Measurements from ENCODE around the gene CASP2.

- TF ChIP-seq, protein P1, sequence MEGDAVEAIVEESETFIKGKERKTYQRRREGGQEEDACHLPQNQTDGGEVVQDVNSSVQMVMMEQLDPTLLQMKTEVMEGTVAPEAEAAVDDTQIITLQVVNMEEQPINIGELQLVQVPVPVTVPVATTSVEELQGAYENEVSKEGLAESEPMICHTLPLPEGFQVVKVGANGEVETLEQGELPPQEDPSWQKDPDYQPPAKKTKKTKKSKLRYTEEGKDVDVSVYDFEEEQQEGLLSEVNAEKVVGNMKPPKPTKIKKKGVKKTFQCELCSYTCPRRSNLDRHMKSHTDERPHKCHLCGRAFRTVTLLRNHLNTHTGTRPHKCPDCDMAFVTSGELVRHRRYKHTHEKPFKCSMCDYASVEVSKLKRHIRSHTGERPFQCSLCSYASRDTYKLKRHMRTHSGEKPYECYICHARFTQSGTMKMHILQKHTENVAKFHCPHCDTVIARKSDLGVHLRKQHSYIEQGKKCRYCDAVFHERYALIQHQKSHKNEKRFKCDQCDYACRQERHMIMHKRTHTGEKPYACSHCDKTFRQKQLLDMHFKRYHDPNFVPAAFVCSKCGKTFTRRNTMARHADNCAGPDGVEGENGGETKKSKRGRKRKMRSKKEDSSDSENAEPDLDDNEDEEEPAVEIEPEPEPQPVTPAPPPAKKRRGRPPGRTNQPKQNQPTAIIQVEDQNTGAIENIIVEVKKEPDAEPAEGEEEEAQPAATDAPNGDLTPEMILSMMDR (conservative IDR thresholded peaks at IDR 0.05 in 1 of 2, IDR thresholded peaks at IDR 0.05 in 1 of 2; ENCODE audit: low read depth in 1 of 2, low read length in 2 of 2), result peak; percentile 61 to 74
- TF ChIP-seq EZH2 (IDR thresholded peaks at IDR 0.05; ENCODE audit: low read length, missing control alignments), result no peak
Observed at GRCh38 chr7:143305423-143306070, 17.4 kb downstream of the CASP2 start.

All from fibroblast of lung (primary cell).